Measurements from ENCODE around the gene LYG2. TPM values are rescaled to one million over a fixed set of nuclear protein-coding genes. Genes with fewer than 3 reads are reported as not detected.
"Not testable (repeated sequence)": the region's sequence is repeated elsewhere in the genome, so short reads cannot be mapped to it uniquely, and the experiment has no call there.

Gene LYG2
- polyA plus RNA-seq (ENCODE audit: insufficient read length), result 0.25 TPM

- DNase-seq, result no peak
These were observed at the start of gene LYG2 for GRCh38 chr2:99255491-99256318. TSS of gene LYG2 (minus strand) at chr2:99255666. CDS start at chr2:99254260, 1,406 bp downstream.

- DNase-seq, result not testable (repeated sequence)
These were observed 45.6 kb upstream of the LYG2 start, which contains the start of gene LYG1 for GRCh38 chr2:99301097-99301496. TSS of gene LYG1 (minus strand) at chr2:99301197. CDS start at chr2:99295670, 5,527 bp downstream.

DNA sequence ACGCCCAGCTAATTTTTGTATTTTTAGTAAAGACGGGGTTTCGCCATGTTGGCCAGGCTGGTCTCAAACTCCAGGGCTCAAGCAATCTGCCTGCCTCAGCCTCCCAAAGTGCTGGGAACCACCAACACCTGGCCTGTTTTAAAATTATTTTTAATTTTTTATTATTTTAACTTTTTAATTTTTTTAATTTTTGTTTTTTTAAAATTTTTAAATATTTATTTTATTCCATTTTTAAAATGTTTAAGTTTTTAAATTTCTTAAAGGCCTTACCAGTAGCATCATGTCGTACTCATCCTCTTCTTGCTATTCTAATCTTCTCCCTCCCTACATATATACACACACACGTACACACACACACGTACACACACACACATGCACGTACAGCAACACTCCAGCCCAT lies 44.1 kb upstream of the LYG2 start:
- no peak for DNase-seq

- DNase-seq, result no peak
These were observed 42.5 kb upstream of the LYG2 start for GRCh38 chr2:99297994-99298393.

GRCh38 chr2:99285526-99285925 lies 30.1 kb upstream of the LYG2 start:
- no peak for DNase-seq

DNA sequence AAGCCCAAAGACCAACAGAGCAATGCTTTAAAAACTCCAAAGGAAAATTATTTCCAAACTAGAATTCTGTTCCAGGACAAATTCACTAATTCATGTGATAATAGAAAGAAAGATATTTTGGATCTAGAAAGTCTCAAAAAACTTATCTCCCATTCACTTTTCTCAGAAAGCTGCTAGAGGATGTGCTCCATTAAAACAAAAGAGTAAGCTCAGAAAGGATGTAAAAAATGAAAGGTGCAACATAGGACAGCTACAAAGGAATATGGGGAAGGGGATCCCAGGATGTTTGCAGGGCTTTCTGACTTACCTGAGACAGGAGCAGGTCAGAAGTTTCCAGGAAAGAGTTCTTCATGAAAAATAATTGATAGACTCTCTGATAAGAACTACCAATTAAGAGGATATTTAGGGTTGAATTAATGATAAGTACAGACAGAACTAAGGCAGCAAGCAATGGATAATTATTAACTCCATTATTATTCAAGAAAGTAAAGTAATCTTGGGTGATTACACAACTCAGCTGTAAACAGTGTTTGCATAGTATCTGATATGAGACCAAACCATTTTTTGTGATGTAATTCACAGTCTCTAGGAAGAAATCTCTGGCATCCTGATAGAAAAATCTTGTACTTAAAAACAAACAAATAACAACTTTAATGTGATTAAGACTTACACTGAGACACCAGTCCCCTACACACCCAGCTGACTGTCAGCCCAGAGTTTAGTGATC lies 24.7 kb upstream of the LYG2 start:
- DNase-seq, result no peak

DNA sequence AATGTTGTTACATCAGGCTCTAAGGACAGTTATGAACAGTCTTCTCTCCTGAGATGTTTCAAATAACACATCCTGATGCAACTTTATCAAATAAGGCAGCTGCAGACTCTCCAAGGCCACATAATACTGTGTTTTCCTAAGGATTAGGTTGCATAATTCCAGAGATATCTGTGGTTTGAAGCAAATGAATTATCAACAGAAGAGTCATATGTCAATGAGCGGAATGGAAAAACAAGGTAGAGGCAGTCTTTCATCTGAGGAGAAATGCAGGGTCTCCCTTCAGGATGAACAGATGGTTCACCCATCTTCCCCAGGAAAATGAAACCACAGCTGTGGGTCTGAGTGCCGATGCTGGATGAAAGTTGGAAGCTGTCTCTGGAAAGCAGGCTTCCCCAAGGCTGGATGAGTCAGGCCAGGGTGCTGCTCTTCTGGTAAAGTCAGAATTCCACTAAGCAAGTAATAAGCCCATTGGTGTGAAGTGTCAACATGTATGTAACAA lies 23.4 kb upstream of the LYG2 start:
- DNase-seq, result no peak

GRCh38 chr2:99278195-99278765 lies 22.8 kb upstream of the LYG2 start:
- not testable (repeated sequence) for DNase-seq

DNA sequence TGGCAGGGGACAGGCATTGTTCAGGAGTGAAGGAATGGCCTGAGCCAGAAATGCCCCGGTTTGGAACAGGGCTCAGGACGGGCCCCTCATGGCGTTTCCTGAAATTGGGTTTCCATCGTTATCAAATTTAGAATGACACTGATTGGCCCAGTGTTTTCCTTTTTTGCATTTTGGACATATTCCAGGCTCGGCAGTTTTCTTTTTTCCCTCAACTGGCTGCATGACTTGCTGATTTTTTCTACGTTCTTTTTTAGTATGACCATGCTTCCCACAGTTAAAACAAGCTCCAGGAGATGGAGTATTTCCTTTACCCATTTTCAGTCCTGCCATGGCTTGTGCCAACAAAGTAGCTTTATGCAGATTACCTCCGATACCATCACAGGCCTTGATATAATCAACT lies 20.4 kb upstream of the LYG2 start:
- DNase-seq, result no peak

DNA sequence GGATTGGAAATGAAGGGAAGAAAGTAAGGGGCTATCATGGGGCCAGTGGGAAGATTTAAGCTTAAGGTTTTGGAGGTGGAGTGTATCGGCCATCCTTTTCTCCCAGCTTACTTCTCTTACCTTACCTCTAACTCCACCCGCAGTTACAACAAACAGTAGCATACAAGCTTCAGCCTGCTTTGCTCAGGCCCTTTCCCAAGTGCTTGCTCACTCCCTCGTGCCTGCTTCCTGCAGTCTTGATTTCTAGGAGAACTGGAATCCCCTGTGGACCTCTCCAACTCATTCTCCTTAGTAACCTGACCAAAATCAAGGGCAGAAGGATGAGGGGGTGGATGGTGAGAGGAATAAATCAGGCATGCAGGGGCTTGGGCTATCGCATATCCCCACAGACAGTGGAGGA lies 5.8 kb upstream of the LYG2 start:
- DNase-seq, result no peak

GRCh38 chr2:99260184-99260583 lies 4.7 kb upstream of the LYG2 start:
- DNase-seq, result no peak

GRCh38 chr2:99259465-99259864 lies 4.0 kb upstream of the LYG2 start:
- no peak for DNase-seq

DNA sequence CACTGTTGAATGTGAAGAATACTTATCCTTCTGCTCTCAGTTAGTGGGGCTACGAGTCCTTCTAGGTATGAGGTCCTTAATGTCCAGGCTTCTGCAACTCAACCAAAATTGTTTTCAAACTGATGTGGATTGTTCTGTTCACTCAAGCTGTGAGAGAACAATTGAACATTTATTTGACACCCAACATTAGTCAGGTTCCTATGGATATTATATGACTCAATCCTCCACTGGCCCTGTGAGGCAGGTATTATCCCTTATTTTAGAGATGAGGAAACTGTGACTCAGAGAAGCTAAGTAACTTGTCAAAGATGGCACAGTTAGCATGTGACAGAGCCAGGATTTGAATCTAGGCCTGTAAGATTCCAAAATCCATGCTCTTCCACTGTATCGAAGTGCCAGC lies 1.2 kb upstream of the LYG2 start:
- no peak for DNase-seq

DNA sequence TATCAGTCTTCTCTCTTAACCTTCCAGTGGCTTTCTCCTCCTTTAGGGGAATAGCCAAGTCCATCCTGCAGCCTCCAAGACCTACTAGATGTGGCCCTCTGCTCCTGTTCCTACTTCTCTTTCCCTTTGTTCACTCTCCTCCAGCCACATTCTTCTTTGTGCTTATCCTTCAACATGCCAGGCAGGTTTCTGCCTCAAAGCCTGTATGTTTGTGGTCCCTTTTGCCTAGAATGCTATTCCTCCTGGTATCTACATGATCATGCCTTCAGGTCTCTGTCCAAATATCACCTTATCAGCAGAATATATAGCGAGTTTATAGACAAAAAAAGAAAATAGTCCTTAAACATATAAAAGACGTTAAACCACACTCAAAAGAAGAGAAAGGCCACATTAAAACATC lies 5.5 kb downstream of the LYG2 start:
- no peak for DNase-seq

DNA sequence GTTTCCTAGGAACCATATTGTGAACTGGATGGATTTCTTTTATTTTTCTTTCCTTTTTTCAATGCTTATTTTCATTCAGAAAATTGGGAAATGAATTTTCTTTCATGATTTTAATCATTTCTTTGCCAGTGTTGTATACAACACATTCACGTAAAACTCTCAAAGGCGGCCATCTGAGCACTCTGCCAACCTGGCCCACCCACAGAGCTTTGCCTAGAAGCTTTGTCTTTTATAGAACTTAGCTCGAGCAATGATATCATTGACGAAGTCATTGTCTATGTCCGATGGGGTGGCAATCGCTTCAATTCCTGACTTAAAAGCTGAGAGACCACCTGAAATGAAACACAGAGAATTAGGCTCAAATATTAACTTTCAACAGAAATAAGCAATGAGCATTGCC lies 13.3 kb downstream of the LYG2 start:
- no peak for DNase-seq

GRCh38 chr2:99240431-99240830 lies 15.0 kb downstream of the LYG2 start:
- no peak for DNase-seq

DNA sequence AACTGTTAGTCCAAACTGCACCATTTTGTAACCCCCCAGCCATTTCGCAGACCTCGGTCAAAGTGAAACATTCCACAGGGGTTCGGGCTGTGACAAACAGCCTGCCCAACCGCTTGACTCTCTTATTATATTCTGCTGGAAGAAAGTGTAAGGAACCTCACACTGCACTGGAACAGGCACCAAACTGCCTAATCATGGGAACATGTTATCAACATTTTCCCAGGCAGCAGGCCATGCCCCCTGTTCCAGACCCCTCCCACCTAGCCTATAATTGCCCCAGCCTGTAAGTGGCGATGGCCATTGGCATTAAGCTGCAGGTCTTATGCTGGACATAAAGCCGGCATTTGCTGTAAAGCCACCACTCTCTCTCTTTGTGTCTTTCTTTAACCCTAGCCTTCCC lies 16.9 kb downstream of the LYG2 start:
- no peak for DNase-seq

GRCh38 chr2:99233177-99233576 lies 22.3 kb downstream of the LYG2 start:
- not testable (repeated sequence) for DNase-seq

DNA sequence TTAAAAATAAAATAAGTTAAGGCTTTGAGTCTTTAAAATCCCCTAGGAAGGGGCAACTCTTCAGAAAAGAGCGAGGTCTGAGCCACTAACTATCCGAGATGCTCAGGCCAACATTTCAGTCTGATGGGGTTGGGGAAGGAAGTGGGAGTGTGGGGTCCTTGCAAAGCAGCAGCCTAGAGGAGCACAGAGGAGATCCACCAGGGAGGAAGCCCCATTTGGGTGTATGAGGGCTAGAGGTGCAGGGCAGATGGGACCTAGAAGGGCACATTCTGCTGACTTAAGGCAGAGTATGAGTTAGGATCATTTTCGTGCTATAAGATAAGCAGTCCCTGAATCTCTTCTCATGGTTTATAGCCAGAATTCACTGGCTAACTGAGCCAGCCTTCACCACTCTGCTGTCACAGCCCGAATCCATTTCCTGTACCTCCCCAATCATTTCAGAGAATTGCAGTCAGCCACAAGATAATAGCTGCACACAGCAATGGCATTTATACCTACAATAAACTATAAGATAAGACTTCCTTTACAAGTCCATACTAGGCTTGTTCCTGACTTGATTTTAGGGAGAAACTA lies 37.5 kb downstream of the LYG2 start:
- no peak for DNase-seq

DNA sequence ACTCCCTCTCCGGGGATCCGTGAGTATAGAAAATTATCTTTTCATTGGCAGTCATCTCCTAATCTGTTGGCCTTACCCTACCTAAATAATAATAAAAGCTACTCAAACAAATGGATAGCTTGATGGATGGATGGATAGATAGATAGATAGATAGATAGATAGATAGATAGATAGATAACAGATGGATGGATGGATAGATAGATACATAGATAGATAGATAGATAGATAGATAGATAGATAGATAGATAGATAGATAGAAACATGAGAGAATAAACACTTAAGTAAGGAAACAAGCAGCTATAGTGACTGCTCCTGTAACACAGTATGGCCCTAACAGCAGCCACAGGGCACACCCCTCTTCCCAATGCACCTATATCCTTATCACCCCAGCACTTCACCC lies 39.4 kb downstream of the LYG2 start:
- DNase-seq, result no peak

DNA sequence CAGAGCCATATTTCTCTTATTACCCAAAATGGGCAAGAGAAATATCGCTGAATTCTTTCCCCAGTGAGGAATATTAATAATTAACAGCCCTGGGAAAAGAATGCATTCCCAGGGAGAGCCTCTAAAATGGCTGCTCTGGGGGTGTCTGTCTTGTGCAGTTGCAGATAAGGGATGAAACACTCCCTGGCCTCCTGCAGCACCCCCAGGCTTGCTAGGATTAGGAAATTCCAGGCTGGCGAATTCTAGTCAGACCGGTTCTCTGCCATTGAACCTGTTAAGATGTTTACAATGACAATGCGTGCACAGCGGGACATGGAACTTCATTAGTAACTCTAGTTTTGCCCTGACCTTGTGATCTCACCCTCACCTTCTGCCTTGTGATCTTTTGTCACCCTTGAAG lies 50.0 kb downstream of the LYG2 start:
- no peak for DNase-seq

- DNase-seq, result no peak
These were observed 53.3 kb downstream of the LYG2 start for GRCh38 chr2:99201959-99202678.
